Renal cortex interstitium (tissue), 11 donors: Measurements from ENCODE around the gene DIS3L. TPM values are rescaled to one million over a fixed set of nuclear protein-coding genes. Genes with fewer than 3 reads are reported as not detected.
"Not testable (repeated sequence)": the region's sequence is repeated elsewhere in the genome, so short reads cannot be mapped to it uniquely, and the experiment has no call there.

Source experiments
- DNase-seq, 11 donors: peaks; one replicate each; pipeline ENCODE4 v3.0.0-alpha.2; 2013; ENCODE audit warnings: low read depth in 9 of 11, low spot score in 4 of 11; ENCODE audit errors: extremely low read depth in 1 of 11
- polyA plus RNA-seq, 3 donors: library from polyadenylated mRNA; unstranded; fragments of 120-200 nt; gene quantifications; one replicate each; pipeline ENCODE4 v1.2.1, GENCODE V29; 2013; ENCODE audit not compliant: insufficient read length in 3 of 3

DIS3L gene
- polyA plus RNA-seq, 3 donors = 34.1 to 43.6 (median 39.9) TPM

- no peak for DNase-seq
These were observed 1.5 kb downstream of the DIS3L start for GRCh38 chr15:66294932-66295235.

DNA sequence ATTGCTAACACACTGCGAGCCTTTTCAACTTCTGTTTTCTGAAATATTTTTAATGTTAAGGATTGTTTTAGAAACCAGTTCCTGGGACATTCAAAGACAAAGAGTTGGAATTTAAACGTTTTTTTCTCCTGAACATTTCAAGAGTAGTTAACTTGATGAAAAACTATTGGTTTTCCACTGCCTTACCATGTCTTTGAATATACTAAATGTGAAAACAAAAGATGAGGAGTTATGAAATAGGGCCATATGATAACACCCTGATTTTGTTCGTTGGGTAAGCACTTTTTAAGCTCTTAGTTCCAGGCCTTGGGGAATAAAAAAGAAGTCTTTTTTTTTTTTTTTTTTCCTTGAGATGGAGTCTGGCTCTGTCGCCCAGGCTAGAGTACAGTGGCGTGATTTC lies 2.8 kb downstream of the DIS3L start:
- no peak for DNase-seq

- DNase-seq = no peak
These were observed 5.5 kb downstream of the DIS3L start for GRCh38 chr15:66298803-66299251.

GRCh38 chr15:66302489-66303278 lies 9.3 kb downstream of the DIS3L start:
- no peak for DNase-seq

DNA sequence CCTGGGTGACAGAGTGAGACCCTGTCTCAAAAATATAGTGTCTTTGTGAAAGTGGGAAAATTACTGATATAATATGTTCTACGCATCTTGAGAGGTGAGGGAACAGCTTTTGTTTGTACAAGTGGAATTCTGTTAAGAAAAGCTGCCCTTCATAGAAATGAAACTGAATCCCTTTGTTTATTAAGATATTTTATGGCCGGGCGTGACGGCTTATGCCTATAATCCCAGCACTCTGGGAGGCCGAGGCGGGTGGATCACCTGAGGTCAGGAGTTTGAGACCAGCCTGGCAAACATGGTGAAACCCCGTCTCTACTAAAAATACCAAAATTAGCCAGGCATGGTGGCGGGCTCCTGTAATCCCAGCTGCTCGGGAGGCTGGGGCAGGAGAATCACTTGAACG lies 11.1 kb downstream of the DIS3L start:
- DNase-seq = not testable (repeated sequence)

- no peak for DNase-seq
These were observed 13.0 kb downstream of the DIS3L start for GRCh38 chr15:66306381-66306780.

DNA sequence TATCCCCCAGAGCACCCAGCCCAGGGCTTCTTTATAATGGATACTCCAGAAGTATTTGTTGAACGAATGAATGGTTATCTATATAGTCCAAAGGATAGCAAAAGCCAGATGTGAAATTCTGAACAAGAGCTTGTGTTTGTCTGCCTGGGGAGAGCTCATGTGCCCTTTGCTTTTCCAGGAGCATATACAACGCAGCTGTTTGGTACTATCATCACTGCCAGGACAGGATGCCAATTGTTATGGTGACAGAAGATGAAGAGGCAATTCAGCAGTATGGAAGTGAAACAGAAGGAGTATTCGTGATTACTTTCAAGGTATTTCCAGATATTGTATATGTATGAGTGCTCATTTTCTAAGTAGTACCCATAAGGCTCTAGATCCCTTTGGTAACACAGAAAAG lies 15.2 kb downstream of the DIS3L start:
- no peak for DNase-seq

DNA sequence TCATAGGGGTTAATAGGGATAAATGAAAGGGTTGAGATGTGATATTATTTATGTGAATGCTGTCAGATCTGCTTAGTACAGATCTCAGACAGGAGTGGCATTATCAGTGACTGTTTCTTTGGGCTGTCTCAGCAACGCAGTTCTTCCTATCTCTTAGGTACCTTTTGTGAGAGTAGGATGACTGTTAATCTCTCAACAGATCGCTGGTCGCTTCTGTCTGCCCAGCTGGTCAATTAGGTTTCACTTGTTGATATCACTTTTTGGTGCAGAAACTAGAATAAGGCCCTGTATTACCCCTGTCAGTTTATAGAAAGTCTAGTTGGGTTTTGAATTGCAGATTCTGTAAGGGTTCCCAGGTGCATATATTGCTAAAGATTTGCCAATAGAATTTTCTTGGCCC lies 16.5 kb downstream of the DIS3L start:
- DNase-seq = no peak

- DNase-seq = no peak
These were observed 17.4 kb downstream of the DIS3L start for GRCh38 chr15:66310786-66311185.

DNA sequence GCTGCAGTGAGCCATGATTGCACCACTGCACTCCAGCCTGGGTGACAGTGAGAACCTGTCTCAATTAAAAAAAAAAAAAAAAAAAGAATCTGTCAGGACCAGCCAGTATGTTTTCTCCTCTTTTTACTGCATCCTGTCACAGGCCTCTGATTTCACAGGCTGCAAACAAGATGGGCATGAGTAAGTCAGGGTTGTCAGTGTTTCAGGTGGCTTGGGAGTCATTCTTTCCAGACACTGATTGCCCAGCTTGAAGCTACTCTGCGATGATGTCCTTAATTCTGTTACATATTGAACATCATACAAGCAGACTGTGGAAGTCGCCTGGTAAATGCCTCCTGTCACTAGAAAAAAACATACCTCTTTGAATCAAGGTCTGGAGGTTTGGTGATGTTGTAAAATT lies 18.8 kb downstream of the DIS3L start:
- DNase-seq = no peak

DNA sequence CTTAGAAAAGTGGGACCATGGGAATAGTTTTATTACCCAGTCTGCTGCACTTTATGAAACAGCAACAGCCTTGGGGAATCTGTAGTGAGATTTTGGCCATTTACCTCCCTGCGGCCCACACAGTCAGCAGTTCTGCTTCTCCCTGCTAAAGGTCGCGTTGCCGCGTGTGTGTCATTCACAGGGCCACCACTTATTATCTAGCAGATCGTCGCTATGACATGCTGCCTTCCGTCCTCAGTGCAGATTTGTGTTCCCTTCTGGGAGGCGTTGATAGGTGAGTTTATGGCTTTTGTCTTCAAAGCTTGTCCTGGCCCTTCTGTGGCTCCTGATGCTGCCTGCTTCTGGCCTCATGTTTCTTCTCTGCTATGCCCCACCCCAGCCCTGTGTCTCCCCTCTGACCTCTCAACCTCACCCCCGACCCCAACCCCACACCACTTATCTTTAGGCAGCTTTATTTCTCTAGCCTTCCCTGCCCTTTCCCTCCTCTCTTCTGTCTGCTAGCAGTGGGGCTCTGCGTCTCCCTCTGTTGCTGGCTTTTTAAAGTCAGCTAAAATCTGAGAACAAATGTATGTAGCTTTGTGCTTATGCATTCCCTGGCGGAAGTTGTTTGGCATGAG lies 30.1 kb downstream of the DIS3L start:
- no peak for DNase-seq

DNA sequence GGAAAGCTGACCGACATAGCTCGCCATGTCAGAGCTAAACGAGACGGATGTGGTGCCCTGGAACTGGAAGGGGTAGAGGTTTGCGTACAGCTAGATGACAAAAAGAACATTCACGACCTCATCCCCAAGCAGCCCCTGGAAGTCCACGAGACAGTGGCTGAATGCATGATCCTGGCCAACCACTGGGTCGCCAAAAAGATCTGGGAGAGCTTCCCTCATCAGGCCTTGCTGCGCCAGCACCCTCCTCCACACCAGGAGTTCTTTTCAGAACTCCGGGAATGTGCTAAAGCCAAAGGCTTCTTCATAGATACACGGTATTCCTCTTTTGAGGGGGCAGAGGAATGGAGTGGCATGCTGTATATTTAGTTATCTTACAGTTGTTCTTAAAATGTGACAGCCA lies 32.7 kb downstream of the DIS3L start:
- DNase-seq = no peak

DNA sequence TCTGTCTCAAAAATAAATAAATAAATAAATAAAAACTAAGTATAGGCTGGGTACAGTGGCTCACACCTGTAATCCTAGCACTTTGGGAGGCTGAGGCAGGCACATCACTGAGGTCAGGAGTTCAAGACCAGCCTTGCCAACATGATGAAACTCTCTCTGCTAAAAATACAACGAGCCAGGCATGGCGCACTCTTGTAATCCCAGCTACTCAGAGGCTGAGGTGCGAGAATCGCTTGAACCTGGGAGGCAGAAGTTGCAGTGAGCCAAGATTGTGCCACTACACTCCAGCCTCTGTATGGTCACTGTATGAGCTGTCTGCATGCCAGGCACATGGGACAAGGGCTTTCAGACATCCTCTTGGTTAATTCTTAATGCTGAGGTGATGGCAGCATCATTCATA lies 34.4 kb downstream of the DIS3L start:
- no peak for DNase-seq

GRCh38 chr15:66328771-66329170 lies 35.4 kb downstream of the DIS3L start:
- no peak for DNase-seq

DNA sequence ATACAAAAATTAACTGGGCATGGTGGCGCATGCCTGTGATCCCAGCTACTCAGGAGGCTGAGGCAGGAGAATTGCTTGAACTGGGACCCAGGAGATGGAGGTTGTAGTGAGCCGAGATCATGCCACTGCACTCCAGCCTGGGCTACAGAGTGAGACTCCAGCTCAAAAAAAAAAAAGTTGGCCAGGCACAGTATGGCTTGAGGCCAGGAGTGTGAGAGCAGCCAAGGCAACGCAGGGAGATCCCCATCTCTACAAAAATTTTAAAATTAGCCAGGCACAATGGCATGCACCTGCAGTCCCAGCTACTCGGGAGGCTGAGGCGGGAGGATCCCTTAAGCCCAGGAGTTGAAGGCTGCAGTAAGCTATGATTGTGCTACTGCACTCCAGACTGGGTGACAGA lies 55.2 kb downstream of the DIS3L start:
- DNase-seq = not testable (repeated sequence)

GRCh38 chr15:66356077-66356358 lies 62.6 kb downstream of the DIS3L start:
- DNase-seq = peak in 1 of 11 donors; percentile 1

DNA sequence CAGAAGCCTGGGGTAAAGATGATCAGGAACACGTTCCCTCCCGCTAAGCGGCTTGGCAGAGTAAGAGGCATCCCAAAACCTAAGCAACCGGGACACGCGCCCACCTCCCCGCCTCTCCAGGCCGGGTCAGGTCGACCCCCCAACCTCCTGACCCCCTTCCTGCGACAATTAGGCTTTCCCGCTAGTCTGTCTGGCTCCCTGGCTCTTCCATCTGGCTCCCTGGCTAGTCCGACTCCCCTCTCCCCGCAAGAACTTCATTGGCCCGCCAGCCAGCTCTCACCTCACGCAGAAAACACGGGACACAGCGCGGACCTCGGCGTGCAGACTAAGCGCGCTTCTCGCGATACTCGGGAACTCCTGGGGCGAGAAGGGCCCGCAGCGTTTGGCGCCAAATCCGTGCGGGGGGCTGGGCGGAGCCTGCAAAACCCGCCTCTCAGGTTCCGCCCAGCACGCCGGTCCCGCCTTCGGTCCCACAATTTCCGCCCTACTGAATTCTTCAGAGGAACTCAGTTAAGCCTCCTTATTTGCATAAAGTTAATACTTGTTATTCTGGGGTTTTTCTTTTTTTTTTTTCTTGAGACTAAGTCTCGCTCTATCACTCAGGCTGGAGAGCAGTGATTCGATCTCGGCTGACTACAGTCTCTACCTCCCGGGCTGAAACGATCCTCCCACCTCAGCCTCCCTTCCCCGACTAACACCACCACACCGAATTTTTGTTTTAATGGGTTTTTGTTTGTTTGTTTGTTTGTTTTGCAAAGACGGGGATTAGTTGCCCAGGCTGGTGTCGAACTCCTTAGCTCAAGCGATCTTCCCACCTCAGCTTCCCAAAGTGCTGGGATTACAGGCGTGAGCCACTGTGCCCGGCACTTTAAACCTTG lies 63.2 kb downstream of the DIS3L start, which contains the start of gene TIPIN:
TSS of gene TIPIN (minus strand) at position 327 of the 878 bp plus-strand sequence. CDS start 3,738 bp downstream, outside the sequence.
- peak; percentile 82 to 93 (median 91) for DNase-seq

GRCh38 chr15:66359740-66360139 lies 66.4 kb downstream of the DIS3L start:
- no peak for DNase-seq

GRCh38 chr15:66361745-66362460 lies 68.5 kb downstream of the DIS3L start:
- not testable (repeated sequence) for DNase-seq
